Neutrophil (primary cell): ENCODE data around the gene SHC2.

Source experiments
- H3K27ac ChIP-seq: fragments of 200-600 bp; sonication (generic); 2 replicates; pipeline ENCODE4 v1.5.1; 2016; ENCODE audit warnings: mild to moderate bottlenecking, moderate library complexity
- H3K27me3 ChIP-seq: fragments of 200-600 bp; sonication (generic); 2 replicates; pipeline ENCODE4 v1.6.0; 2016; ENCODE audit warnings: mild to moderate bottlenecking
- H3K36me3 ChIP-seq: fragments of 200-600 bp; sonication (generic); 2 replicates; pipeline ENCODE4 v1.5.1; 2017
- H3K4me1 ChIP-seq, 2 experiments: fragments of 200-600 bp in 1 of 2; sonication (generic) in 1 of 2; 1 replicate in 1 of 2; 2 replicates in 1 of 2; pipeline versions ENCODE4 v1.5.1 to v1.6.1; 2013 to 2016; ENCODE audit warnings: low read depth in 1 of 2, low read length in 1 of 2, mild to moderate bottlenecking in 1 of 2, moderate library complexity in 1 of 2; ENCODE audit not compliant: control insufficient read depth in 1 of 2, insufficient read depth in 1 of 2
- H3K4me3 ChIP-seq, 2 experiments: fragments of 200-600 bp in 1 of 2; sonication (generic) in 1 of 2; 1 replicate in 1 of 2; 2 replicates in 1 of 2; pipeline ENCODE4 v1.5.1; 2013 to 2016; ENCODE audit warnings: low read depth in 1 of 2, low read length in 1 of 2, mild to moderate bottlenecking in 1 of 2, moderate library complexity in 1 of 2
- H3K9me3 ChIP-seq: fragments of 200-600 bp; sonication (generic); 2 replicates; pipeline ENCODE4 v1.5.1; 2016
- TF ChIP-seq, protein P1 (sequence below): fragments of 200-600 bp; sonication (generic); IDR thresholded peaks from 2 replicates; pipeline ENCODE4 v1.5.1; 2016; ENCODE audit warnings: antibody characterized with exemption

The SHC2 gene

DNA sequence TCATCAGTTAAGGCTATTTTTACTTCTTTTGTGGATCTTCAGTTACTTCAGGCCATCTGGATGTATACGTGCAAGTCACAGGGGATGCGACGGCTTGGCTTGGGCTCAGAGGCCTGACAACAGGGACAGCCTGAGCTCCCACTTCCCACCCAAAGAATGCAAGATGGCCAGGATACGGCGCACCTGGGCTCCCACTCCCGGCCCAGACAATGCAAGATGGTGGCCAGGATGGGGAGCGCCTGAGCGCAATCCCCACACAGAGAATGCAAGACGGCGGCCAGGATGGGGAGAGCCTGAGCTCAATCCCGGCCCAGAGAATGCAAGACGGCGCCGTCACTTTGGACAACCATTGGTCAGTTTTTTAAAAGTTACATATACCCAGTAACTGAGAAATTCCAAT, 91.0 kb downstream of the SHC2 start:
- Histone ChIP-seq H3K27ac (no peak overlapping the region), H3K36me3 (no peaks in the 10 kb centered on the region), H3K27me3 (peaks cover 34% of the 10 kb centered on the region), H3K9me3 (no peaks in the 10 kb centered on the region), H3K4me3 (no peak overlapping the region), H3K4me1 (no peaks in the 10 kb centered on the region)
- TF ChIP-seq, protein P1, sequence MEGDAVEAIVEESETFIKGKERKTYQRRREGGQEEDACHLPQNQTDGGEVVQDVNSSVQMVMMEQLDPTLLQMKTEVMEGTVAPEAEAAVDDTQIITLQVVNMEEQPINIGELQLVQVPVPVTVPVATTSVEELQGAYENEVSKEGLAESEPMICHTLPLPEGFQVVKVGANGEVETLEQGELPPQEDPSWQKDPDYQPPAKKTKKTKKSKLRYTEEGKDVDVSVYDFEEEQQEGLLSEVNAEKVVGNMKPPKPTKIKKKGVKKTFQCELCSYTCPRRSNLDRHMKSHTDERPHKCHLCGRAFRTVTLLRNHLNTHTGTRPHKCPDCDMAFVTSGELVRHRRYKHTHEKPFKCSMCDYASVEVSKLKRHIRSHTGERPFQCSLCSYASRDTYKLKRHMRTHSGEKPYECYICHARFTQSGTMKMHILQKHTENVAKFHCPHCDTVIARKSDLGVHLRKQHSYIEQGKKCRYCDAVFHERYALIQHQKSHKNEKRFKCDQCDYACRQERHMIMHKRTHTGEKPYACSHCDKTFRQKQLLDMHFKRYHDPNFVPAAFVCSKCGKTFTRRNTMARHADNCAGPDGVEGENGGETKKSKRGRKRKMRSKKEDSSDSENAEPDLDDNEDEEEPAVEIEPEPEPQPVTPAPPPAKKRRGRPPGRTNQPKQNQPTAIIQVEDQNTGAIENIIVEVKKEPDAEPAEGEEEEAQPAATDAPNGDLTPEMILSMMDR = no peak

DNA sequence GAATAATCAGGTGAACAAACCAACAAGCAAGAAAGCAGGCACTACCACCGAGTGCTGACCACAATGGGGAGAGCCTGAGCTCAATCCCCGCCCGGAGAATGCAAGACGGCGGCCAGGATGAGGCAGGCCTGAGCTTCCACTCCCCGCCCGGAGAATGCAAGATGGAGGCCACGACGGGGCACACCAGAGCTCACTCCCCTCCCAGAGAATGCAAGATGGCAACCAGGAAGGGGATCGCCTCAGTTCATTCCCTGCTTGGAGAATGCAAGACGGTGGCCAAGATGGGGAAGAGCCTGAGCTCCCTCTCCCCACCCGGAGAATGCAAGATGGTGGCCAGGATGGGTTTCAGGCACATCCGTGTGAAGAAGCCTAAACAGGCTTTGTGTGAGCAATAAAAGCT, 91.6 kb downstream of the SHC2 start:
- TF ChIP-seq, protein P1 = no peak
- Histone ChIP-seq H3K9me3 (no peaks in the 10 kb centered on the region), H3K4me3 (no peak overlapping the region), H3K27ac (no peak overlapping the region), H3K36me3 (no peaks in the 10 kb centered on the region), H3K4me1 (no peaks in the 10 kb centered on the region), H3K27me3 (peaks cover 34% of the 10 kb centered on the region)

DNA sequence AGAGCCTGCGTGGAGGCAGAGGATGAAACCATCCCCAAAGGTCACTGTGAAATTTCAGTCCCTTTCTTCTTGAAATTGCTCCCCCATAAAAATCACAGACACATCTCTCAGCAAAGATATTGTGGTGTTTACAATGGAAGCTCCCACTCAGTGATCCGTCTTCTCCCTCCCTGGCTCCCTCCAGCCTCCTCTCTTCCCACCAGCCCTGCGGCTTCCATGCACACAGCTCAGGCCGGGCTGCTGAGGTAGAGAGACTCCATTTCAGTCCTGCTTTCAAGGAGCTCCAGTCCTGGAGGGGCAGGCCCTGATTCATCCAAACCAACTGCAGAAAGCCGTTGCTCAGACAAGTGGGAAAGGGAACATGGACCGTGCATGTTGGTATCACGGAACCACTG, 92.2 kb downstream of the SHC2 start:
- H3K4me1 ChIP-seq = no peaks in the 10 kb centered on the region
- no peaks in the 10 kb centered on the region for H3K36me3 ChIP-seq
- H3K4me3 ChIP-seq = no peak overlapping the region
- H3K27ac ChIP-seq = no peak overlapping the region
- H3K9me3 ChIP-seq = no peaks in the 10 kb centered on the region
- TF ChIP-seq, protein P1 = no peak
- H3K27me3 ChIP-seq = peaks cover 34% of the 10 kb centered on the region

DNA sequence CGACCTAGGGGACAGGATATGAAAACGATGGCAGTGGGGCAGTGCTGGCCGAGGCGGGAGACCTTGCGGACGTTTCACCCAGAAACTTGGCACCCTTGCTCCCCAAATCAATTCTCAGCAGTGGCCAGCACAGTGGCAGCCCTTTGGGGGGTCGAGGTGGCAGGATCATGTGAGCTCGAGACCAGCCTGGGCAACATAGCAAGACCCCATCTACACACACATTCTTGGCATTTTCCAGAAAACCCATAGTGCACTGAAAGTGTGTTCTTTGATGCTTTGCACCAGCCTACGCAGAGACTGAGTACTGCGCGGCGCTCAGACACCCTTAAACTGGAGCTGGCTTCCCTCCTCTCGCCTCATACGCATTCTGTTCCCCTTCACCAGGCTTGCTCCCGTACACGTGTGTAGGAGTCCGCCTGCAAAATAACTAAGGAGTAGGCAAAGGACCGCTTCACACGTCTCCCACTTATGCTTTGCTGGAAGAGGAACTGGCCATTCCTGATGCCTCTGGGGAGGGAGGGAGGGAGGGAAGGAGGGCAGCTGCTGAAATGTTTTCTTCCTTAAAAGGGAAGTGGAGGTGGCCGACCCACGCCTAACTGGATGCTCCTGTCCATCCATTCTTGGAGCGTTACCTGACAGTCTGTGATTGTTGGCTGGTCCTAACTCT, 92.7 kb downstream of the SHC2 start:
- H3K27me3 ChIP-seq = peaks cover 32% of the 10 kb centered on the region
- no peak overlapping the region for H3K27ac ChIP-seq
- no peaks in the 10 kb centered on the region for H3K36me3 ChIP-seq
- TF ChIP-seq, protein P1 = no peak
- H3K4me3 ChIP-seq = no peak overlapping the region
- no peaks in the 10 kb centered on the region for H3K9me3 ChIP-seq
- H3K4me1 ChIP-seq = no peaks in the 10 kb centered on the region

DNA sequence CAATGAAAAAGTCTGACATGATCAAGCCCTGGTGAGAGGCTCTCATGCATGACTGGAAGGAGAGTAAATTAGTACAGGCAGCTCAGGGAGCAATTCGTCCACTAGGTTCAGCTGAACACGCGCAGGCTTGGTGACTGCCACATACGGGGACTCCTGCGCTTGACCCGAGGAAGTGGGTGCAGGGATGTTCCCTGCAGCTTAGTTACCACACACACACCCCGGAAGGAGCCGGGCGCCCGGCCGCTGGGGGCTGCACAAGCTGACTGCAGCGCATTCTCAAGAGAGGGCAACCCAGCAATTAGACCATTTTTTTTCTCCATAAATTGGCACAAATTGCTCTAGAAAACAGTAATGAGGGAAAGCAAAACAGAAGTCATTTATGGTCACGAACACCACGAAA, 93.3 kb downstream of the SHC2 start:
- TF ChIP-seq, protein P1 = no peak
- Histone ChIP-seq H3K9me3 (no peaks in the 10 kb centered on the region), H3K27me3 (peaks cover 26% of the 10 kb centered on the region), H3K4me3 (no peak overlapping the region), H3K4me1 (no peaks in the 10 kb centered on the region), H3K27ac (no peak overlapping the region), H3K36me3 (no peaks in the 10 kb centered on the region)

DNA sequence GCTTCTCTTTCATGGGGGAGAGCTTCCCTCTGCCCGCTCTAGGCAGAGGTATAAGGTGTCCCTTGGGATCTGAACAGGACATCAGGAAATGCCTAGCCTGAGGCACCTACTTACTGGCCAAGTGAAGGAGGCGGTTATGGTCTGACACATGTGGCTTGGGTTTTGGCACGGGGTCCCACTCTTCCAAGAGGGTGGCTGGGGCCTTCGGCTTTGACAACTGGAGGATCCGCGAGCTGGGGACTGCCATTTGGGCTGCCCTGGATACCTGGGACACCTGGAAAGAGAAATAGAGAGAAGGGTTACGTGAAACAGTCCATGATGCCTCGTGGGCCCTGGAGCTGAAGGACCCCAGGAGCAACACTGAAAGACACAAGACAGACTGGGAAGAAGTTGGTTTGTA, 93.9 kb downstream of the SHC2 start:
- Histone ChIP-seq H3K36me3 (no peaks in the 10 kb centered on the region), H3K27ac (no peak overlapping the region), H3K4me1 (no peaks in the 10 kb centered on the region), H3K4me3 (no peak overlapping the region), H3K27me3 (peaks cover 20% of the 10 kb centered on the region), H3K9me3 (no peaks in the 10 kb centered on the region)
- TF ChIP-seq, protein P1 = no peak
